Endometrial microvascular endothelial cells (primary cell): Measurements from ENCODE around the gene KLK2. TPM values are rescaled to one million over a fixed set of nuclear protein-coding genes. Genes with fewer than 3 reads are reported as not detected.
"Not testable (repeated sequence)": the region's sequence is repeated elsewhere in the genome, so short reads cannot be mapped to it uniquely, and the experiment has no call there.

ENCODE experiments used
- in situ Hi-C: cut with HindIII; loops from 2 replicates; pipeline ENCODE4 v1.10.0; 2017; ENCODE audit warnings: low sequenced_read_pairs, low pct_unique_long_range_greater_than_20kb; ENCODE audit errors: inconsistent ontology term
- total RNA-seq: library from RNA; depleted of rRNA; stranded (reverse); fragments of >200 nt; gene quantifications from one replicate; pipeline ENCODE4 v1.2.3, GENCODE V29; 2015; ENCODE audit errors: inconsistent ontology term

Gene KLK2
- total RNA-seq, 1 donor from 2014 or later, result not detected

GRCh38 chr19:50889638-50890037, 16.4 kb downstream of the KLK2 start:
- in situ Hi-C loops, result no loop called here

- in situ Hi-C loops, result no loop called here
Measured at GRCh38 chr19:50890422-50891252, 17.4 kb downstream of the KLK2 start.

DNA sequence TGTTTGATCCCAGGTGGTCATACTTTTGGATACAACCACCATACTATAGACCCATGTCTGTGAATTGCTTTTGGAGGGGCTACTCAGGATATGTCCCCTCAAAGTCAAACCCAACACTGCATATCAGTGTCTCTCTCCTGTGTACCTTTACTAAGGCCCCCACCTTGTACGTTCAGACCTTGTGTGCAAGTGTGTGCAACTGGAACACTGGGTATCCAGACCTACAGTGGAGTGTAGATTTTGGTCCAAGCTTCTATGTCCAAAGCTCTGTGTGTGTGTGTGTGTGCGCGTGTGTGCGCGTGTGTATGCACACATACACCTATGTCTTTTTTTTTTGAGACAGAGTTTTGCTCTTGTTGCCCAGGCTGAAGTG, 18.0 kb downstream of the KLK2 start:
- in situ Hi-C loops, result no loop called here

- in situ Hi-C loops, result no loop called here
Measured at GRCh38 chr19:50893047-50893736, 20.0 kb downstream of the KLK2 start.

GRCh38 chr19:50894478-50895356, 21.5 kb downstream of the KLK2 start:
- in situ Hi-C loops, result no loop called here

GRCh38 chr19:50896089-50896590, 22.9 kb downstream of the KLK2 start:
- in situ Hi-C loops, result not testable (repeated sequence)

DNA sequence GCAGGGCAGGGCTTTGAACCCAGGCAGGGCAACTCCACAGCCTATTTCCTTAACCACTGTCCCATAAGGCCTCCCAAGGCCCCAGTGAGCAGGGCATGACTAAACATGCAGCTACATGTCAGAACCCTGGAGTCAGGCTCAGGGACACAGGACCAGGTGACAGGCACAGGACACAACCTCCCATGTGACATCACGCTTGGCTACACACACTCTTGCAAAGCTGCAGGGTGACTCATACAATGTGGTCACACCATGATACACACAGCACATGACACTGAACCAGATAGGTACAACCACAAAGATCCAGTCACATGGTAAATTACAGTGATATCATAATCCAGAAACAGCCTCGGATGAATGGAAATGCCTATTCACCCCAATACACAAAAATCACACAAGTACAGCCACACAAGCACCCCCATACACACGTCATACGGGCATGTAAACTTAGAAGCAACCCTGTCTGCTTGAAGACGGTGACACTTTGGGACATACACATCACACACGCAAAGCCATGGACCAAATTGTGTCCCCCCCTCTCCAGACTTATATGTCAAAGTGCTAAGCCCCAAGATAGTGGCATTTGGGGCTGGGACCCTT, 23.5 kb downstream of the KLK2 start:
- in situ Hi-C loops, result no loop called here

GRCh38 chr19:50897191-50897607, 24.0 kb downstream of the KLK2 start:
- in situ Hi-C loops, result no loop called here

DNA sequence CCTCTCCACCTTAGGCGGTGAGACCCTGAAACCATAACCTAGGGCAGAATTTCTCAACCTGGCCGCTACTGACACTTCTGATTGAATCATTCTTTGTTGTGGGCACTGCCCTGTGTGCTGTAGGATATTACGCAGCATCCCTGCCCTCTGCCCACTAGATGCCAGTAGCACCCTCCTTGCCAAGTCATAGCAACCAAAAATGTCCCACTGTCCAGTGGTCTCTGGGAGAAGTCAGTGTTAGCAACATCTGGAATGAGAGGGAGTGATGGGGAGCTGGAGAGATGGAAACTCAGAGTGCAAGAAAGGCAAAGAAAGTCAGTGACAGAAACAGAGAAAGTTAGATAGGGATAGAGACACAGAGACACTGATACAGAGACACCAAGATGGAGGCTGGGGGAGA, 24.4 kb downstream of the KLK2 start:
- in situ Hi-C loops, result no loop called here

GRCh38 chr19:50898018-50898417, 24.8 kb downstream of the KLK2 start:
- in situ Hi-C loops, result no loop called here

GRCh38 chr19:50899569-50899968, 26.3 kb downstream of the KLK2 start:
- in situ Hi-C loops, result no loop called here

GRCh38 chr19:50902640-50903039, 29.4 kb downstream of the KLK2 start:
- in situ Hi-C loops, result no loop called here

- in situ Hi-C loops, result no loop called here
Measured at GRCh38 chr19:50906217-50906616, 33.0 kb downstream of the KLK2 start.

- in situ Hi-C loops, result no loop called here
Measured at GRCh38 chr19:50908336-50908735, 35.1 kb downstream of the KLK2 start.

GRCh38 chr19:50909240-50910070, 36.2 kb downstream of the KLK2 start:
- in situ Hi-C loops, result no loop called here

GRCh38 chr19:50910722-50911121, 37.5 kb downstream of the KLK2 start:
- in situ Hi-C loops, result no loop called here

GRCh38 chr19:50911206-50912101, 38.2 kb downstream of the KLK2 start, which contains the start of gene KLK4:
TSS of gene KLK4 (minus strand) at chr19:50911395. CDS start at chr19:50910738, 657 bp downstream.
- in situ Hi-C loops, result no loop called here
